Activated naive CD4-positive, alpha-beta T cell treated with Interleukin-2 at 50 U/mL for 16 hours (primary cell): ENCODE data around the gene ULK2.

Experiments used
- DNase-seq: peaks from one replicate; pipeline ENCODE4 v3.0.0-alpha.2; 2020

Gene ULK2

GRCh38 chr17:19724501-19725420 is 143.0 kb downstream of the ULK2 start:
- DNase-seq, result peak; percentile 56

- DNase-seq, result no peak
Observed at GRCh38 chr17:19723964-19724363, 143.8 kb downstream of the ULK2 start.
